Natural killer cell (primary cell): ENCODE data around the gene FOCAD. TPM values are rescaled to one million over a fixed set of nuclear protein-coding genes. Genes with fewer than 3 reads are reported as not detected.
"Not testable (repeated sequence)": the region's sequence is repeated elsewhere in the genome, so short reads cannot be mapped to it uniquely, and the experiment has no call there.

Experiments used
- ATAC-seq, 3 donors: fragments of 150-1000 bp in 2 of 3; fragments of 200-7000 bp in 1 of 3; cut with Tn5 transposase; 1 replicate in 1 of 3; 2 replicates in 2 of 3; pipeline ENCODE4 v1.10.0; 2021; ENCODE audit warnings: mild to moderate bottlenecking in 2 of 3, moderate library complexity in 2 of 3
- DNase-seq, 2 donors: peaks; one replicate each; pipeline versions ENCODE4 v3.0.0 to v3.0.0-alpha.2; 2013 to 2021; ENCODE audit warnings: mixed read lengths in 1 of 2
- H3K27ac ChIP-seq: one replicate; pipeline ENCODE4 v1.5.1; 2013; ENCODE audit warnings: mild to moderate bottlenecking, low read length
- H3K27me3 ChIP-seq: one replicate; pipeline ENCODE4 v1.6.1; 2013; ENCODE audit warnings: low read length; ENCODE audit not compliant: control insufficient read depth, insufficient read depth
- H3K36me3 ChIP-seq: one replicate; pipeline ENCODE4 v1.6.1; 2013; ENCODE audit warnings: low read length; ENCODE audit not compliant: control insufficient read depth, insufficient read depth
- H3K4me1 ChIP-seq: one replicate; pipeline ENCODE4 v1.6.1; 2013; ENCODE audit warnings: low read length; ENCODE audit not compliant: control insufficient read depth, insufficient read depth
- H3K4me3 ChIP-seq: one replicate; pipeline ENCODE4 v1.5.1; 2013; ENCODE audit warnings: low read length
- H3K9me3 ChIP-seq: one replicate; pipeline ENCODE4 v1.6.1; 2013; ENCODE audit warnings: low read length; ENCODE audit not compliant: control insufficient read depth, insufficient read depth
- H3K27ac Mint-ChIP-seq, 2 donors: one replicate each; pipeline ENCODE4 v1.8.0; 2022; ENCODE audit warnings: mild to moderate bottlenecking in 2 of 2, mixed read lengths in 2 of 2, moderate library complexity in 1 of 2
- H3K27me3 Mint-ChIP-seq, 2 donors: one replicate each; pipeline ENCODE4 v1.8.0; 2022; ENCODE audit warnings: low read depth in 2 of 2, mixed read lengths in 2 of 2
- H3K36me3 Mint-ChIP-seq: one replicate; pipeline ENCODE4 v1.8.0; 2022; ENCODE audit warnings: mixed read lengths
- H3K4me1 Mint-ChIP-seq, 2 donors: one replicate each; pipeline ENCODE4 v1.8.0; 2022; ENCODE audit warnings: mixed read lengths in 2 of 2
- H3K4me3 Mint-ChIP-seq: one replicate; pipeline ENCODE4 v1.8.0; 2022; ENCODE audit warnings: mild to moderate bottlenecking, moderate library complexity, mixed read lengths
- H3K9me3 Mint-ChIP-seq, 2 donors: one replicate each; pipeline ENCODE4 v1.8.0; 2022; ENCODE audit warnings: mixed read lengths in 2 of 2
- CTCF ChIP-seq: fragments of 200-600 bp; IDR thresholded peaks from one replicate; pipeline ENCODE4 v1.8.0; 2022; ENCODE audit warnings: antibody characterized with exemption
- WGBS: methylation state at CpG from one replicate; pipeline ENCODE4 v1.1.7; 2013; ENCODE audit warnings: missing lambda C conversion rate; ENCODE audit not compliant: insufficient coverage; 5-methylcytosine and 5-hydroxymethylcytosine counted together
- intact Hi-C: fragments of 100-400 bp; cut with micrococcal nuclease; formaldehyde crosslinking; loops from one replicate; pipeline ENCODE4 v1.14.2; 2022
- total RNA-seq, 4 donors: library from RNA; stranded (reverse); fragments of 120-200 nt in 1 of 4; gene quantifications; one replicate each; pipeline versions ENCODE4 v1.2.3 to v1.2.4, GENCODE V29; 2013 to 2022

Gene FOCAD
- total RNA-seq, 3 donors from 2014 or later (not counting 1 experiment from before 2014, with no cell fraction given): 15.1 to 27.6 (median 18.8) TPM

- WGBS: 91% methylated on average over 4 of the region's 4 CpGs
- Mint-ChIP-seq H3K27ac (no peak overlapping the region), H3K9me3 (no peaks in the 10 kb centered on the region), H3K27me3 (peaks cover 6 to 11% of the 10 kb centered on the region in 2 donors), H3K4me3 (no peak overlapping the region), H3K36me3 (no peaks in the 10 kb centered on the region), H3K4me1 (no peaks in the 10 kb centered on the region)
- no peak for ATAC-seq
- Histone ChIP-seq H3K27ac (no peak overlapping the region), H3K4me3 (no peak overlapping the region), H3K4me1 (no peaks in the 10 kb centered on the region), H3K27me3 (no peaks in the 10 kb centered on the region), H3K9me3 (no peaks in the 10 kb centered on the region), H3K36me3 (no peaks in the 10 kb centered on the region)
- intact Hi-C loops: no loop called here
- TF ChIP-seq CTCF: no peak
- DNase-seq: no peak
Observed at GRCh38 chr9:20651939-20652338, 32.1 kb upstream of the FOCAD start.

- peak overlapping the region; percentile 77 for H3K4me3 Mint-ChIP-seq
- H3K27ac Mint-ChIP-seq, H3K36me3 Mint-ChIP-seq, H3K4me1 ChIP-seq, H3K27me3 ChIP-seq, H3K27me3 Mint-ChIP-seq, H3K36me3 ChIP-seq, DNase-seq, intact Hi-C loops, H3K4me1 Mint-ChIP-seq, H3K27ac ChIP-seq, H3K9me3 Mint-ChIP-seq, H3K9me3 ChIP-seq, ATAC-seq: not testable (repeated sequence)
- WGBS: 52% methylated on average over 22 of the region's 27 CpGs
- peak overlapping the region; percentile 31 for H3K4me3 ChIP-seq
Observed at GRCh38 chr9:20658246-20658667, 25.8 kb upstream of the FOCAD start.

- intact Hi-C loops: no loop called here
- Histone ChIP-seq H3K27ac (no peak overlapping the region), H3K36me3 (no peaks in the 10 kb centered on the region), H3K4me1 (peaks cover 8% of the 10 kb centered on the region), H3K4me3 (peak overlapping the region; percentile 31), H3K27me3 (no peaks in the 10 kb centered on the region), H3K9me3 (no peaks in the 10 kb centered on the region)
- DNase-seq: peak in 1 of 2 donors; percentile 29
- no peaks in the 10 kb centered on the region for H3K4me1 Mint-ChIP-seq
- H3K36me3 Mint-ChIP-seq: no peaks in the 10 kb centered on the region
- ATAC-seq: no peak
- no peak for TF ChIP-seq CTCF
- WGBS: 74% methylated on average over 8 of the region's 13 CpGs
- H3K27ac Mint-ChIP-seq: no peak overlapping the region
- peak overlapping the region; percentile 77 for H3K4me3 Mint-ChIP-seq
- peaks cover 0 to 3% of the 10 kb centered on the region in 2 donors for H3K27me3 Mint-ChIP-seq
- no peaks in the 10 kb centered on the region for H3K9me3 Mint-ChIP-seq
Observed at GRCh38 chr9:20658677-20659473, 25.2 kb upstream of the FOCAD start.

- no peaks in the 10 kb centered on the region for H3K9me3 ChIP-seq
- no peaks in the 10 kb centered on the region for H3K9me3 Mint-ChIP-seq
- ATAC-seq (no peak), DNase-seq (no peak)
- WGBS: 79% methylated on average over 2 of the region's 2 CpGs
- no peak for TF ChIP-seq CTCF
- no peaks in the 10 kb centered on the region for H3K36me3 ChIP-seq
- no peak overlapping the region for H3K4me3 Mint-ChIP-seq
- no peaks in the 10 kb centered on the region for H3K36me3 Mint-ChIP-seq
- H3K4me1 ChIP-seq: peaks cover 8% of the 10 kb centered on the region
- intact Hi-C loops: no loop called here
- no peak overlapping the region for H3K27ac Mint-ChIP-seq
- peaks cover 0 to 3% of the 10 kb centered on the region in 2 donors for H3K27me3 Mint-ChIP-seq
- no peak overlapping the region for H3K27ac ChIP-seq
- H3K4me1 Mint-ChIP-seq: no peaks in the 10 kb centered on the region
- H3K27me3 ChIP-seq: no peaks in the 10 kb centered on the region
- H3K4me3 ChIP-seq: no peak overlapping the region
Observed at GRCh38 chr9:20659474-20659967, 24.5 kb upstream of the FOCAD start.
